Embryonic facial prominence (tissue), 1 donor: ENCODE measurements around the gene URAD.
"Not testable (repeated sequence)": the region's sequence is repeated elsewhere in the genome, so short reads cannot be mapped to it uniquely, and the experiment has no call there.

ENCODE experiments used
- DNase-seq: peaks from one replicate; pipeline ENCODE4 v3.0.0-alpha.2; 2016; ENCODE audit errors: extremely low spot score

Gene URAD

GRCh38 chr13:27970382-27971235 is 17.9 kb downstream of the URAD start:
- no peak for DNase-seq

GRCh38 chr13:27969866-27970229 is 18.6 kb downstream of the URAD start:
- no peak for DNase-seq

- DNase-seq, result no peak
These were observed 19.2 kb downstream of the URAD start, which contains the start of gene CDX2 for GRCh38 chr13:27969082-27969865. CDX2 (minus strand) TSS chr13:27969315; CDS start chr13:27969006, 309 bp downstream.

- no peak for DNase-seq
These were observed 20.0 kb downstream of the URAD start for GRCh38 chr13:27968316-27969081.

- no peak for DNase-seq
These were observed 20.7 kb downstream of the URAD start for GRCh38 chr13:27967736-27968315.

- DNase-seq, result no peak
These were observed 21.2 kb downstream of the URAD start for GRCh38 chr13:27967203-27967735.

GRCh38 chr13:27966641-27967202 is 21.8 kb downstream of the URAD start:
- DNase-seq, result no peak

- DNase-seq, result no peak
These were observed 22.5 kb downstream of the URAD start for GRCh38 chr13:27965740-27966640.

- no peak for DNase-seq
These were observed 23.2 kb downstream of the URAD start for GRCh38 chr13:27965343-27965739.

GRCh38 chr13:27964741-27965323 is 23.7 kb downstream of the URAD start:
- DNase-seq, result no peak

- DNase-seq, result not testable (repeated sequence)
These were observed 24.3 kb downstream of the URAD start for GRCh38 chr13:27964206-27964605.

GRCh38 chr13:27963491-27963890 is 25.0 kb downstream of the URAD start:
- DNase-seq, result no peak

- DNase-seq, result no peak
These were observed 25.5 kb downstream of the URAD start for GRCh38 chr13:27962982-27963381.

GRCh38 chr13:27962128-27962841 is 26.2 kb downstream of the URAD start:
- DNase-seq, result no peak

- DNase-seq, result no peak
These were observed 27.0 kb downstream of the URAD start for GRCh38 chr13:27961227-27962085.

GRCh38 chr13:27960362-27961226 is 27.9 kb downstream of the URAD start:
- no peak for DNase-seq

- DNase-seq, result no peak
These were observed 28.5 kb downstream of the URAD start for GRCh38 chr13:27959976-27960361.
